ENCODE results near the gene CNTD1.
"Not testable (repeated sequence)": the region's sequence is repeated elsewhere in the genome, so short reads cannot be mapped to it uniquely, and the experiment has no call there.

DNA sequence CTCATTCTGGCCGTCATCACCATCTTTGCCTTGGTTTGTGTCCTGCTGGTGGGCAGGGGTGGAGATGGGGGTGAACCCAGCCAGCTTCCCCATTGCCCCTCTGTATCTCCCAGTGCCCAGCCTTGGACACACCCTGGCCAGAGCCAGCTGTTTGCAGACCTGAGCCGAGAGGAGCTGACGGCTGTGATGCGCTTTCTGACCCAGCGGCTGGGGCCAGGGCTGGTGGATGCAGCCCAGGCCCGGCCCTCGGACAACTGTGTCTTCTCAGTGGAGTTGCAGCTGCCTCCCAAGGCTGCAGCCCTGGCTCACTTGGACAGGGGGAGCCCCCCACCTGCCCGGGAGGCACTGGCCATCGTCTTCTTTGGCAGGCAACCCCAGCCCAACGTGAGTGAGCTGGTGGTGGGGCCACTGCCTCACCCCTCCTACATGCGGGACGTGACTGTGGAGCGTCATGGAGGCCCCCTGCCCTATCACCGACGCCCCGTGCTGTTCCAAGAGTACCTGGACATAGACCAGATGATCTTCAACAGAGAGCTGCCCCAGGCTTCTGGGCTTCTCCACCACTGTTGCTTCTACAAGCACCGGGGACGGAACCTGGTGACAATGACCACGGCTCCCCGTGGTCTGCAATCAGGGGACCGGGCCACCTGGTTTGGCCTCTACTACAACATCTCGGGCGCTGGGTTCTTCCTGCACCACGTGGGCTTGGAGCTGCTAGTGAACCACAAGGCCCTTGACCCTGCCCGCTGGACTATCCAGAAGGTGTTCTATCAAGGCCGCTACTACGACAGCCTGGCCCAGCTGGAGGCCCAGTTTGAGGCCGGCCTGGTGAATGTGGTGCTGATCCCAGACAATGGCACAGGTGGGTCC lies 52.9 kb downstream of the CNTD1 start:
- TF ChIP-seq, protein P1, sequence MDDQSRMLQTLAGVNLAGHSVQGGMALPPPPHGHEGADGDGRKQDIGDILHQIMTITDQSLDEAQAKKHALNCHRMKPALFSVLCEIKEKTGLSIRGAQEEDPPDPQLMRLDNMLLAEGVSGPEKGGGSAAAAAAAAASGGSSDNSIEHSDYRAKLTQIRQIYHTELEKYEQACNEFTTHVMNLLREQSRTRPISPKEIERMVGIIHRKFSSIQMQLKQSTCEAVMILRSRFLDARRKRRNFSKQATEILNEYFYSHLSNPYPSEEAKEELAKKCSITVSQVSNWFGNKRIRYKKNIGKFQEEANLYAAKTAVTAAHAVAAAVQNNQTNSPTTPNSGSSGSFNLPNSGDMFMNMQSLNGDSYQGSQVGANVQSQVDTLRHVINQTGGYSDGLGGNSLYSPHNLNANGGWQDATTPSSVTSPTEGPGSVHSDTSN (CRISPR knock-in tag; IDR thresholded peaks at IDR 0.05) = not testable (repeated sequence)
- TF ChIP-seq ZNF473, ZNF585B (tag by site-specific recombination; IDR thresholded peaks at IDR 0.05): not testable (repeated sequence)
